Erythroblast (primary cell): ENCODE results near the gene PEX7.

Experiments
- GATA1 ChIP-seq: IDR thresholded peaks from 2 replicates; pipeline ENCODE4 v1.6.1; 2011; ENCODE audit warnings: low read depth, mild to moderate bottlenecking, control low read depth, low read length, moderate library complexity
- POLR2A ChIP-seq: IDR thresholded peaks from 2 replicates; pipeline ENCODE4 v1.6.1; 2011; ENCODE audit warnings: mild to moderate bottlenecking, low read length

DNA sequence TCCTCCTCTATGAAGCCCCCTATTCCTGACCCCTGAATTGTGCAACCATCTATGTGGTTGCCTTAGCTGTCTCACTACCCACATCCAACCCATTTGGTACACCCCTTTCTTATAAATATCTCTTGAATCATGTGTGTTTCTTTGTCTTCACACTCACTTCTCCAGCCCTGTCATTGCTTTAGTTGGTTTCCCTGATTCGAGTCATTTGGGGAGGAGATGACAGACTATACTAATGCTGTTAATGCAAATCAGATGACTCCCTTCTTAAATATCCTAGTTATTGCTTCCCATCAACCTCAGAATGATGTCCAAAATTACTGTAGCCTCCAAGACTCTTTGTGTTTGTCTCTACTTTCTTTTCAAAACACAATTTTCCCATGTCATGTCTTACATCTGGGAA is 122.7 kb downstream of the PEX7 start:
- TF ChIP-seq POLR2A (no peak), GATA1 (no peak)
